ENCODE results near the gene ZMYND12. TPM values are rescaled to one million over a fixed set of nuclear protein-coding genes. Genes with fewer than 3 reads are reported as not detected.

Gene ZMYND12
- total RNA-seq = 0.34 and 2.7 TPM in 2 replicates

GRCh38 chr1:42456010-42456753 lies at the start of gene ZMYND12, which contains the start of gene PPCS:
TSS of gene ZMYND12 (minus strand) at chr1:42456022. CDS start at chr1:42455997, 25 bp downstream.
TSS of gene PPCS (plus strand) at chr1:42456543. CDS start at chr1:42456566, 23 bp downstream.

GRCh38 chr1:42462828-42463763 lies 7.3 kb upstream of the ZMYND12 start, which contains the start of gene CCDC30:
TSS of gene CCDC30 (plus strand) at chr1:42463286. CDS start at chr1:42480552, 17,266 bp downstream.

GRCh38 chr1:42380586-42381279 lies 75.1 kb downstream of the ZMYND12 start, which contains the start of gene RIMKLA:
TSS of gene RIMKLA (plus strand) at chr1:42380792. CDS start at chr1:42380935, 143 bp downstream.

Other genes with a start within 250 kb of the ZMYND12 start
- gene FOXJ3, start 120.8 kb downstream of the ZMYND12 start, total RNA-seq = 14.3 and 14.4 TPM in 2 replicates
- under 0.01 TPM in 1 of 2 replicates, not detected in the other for gene RIMKLA, start 75.2 kb downstream of the ZMYND12 start, total RNA-seq
- gene PPCS, start 521 bp upstream of the ZMYND12 start, total RNA-seq = 54.0 and 60.1 TPM in 2 replicates
- gene CCDC30, start 7.3 kb upstream of the ZMYND12 start, total RNA-seq = under 0.01 and 0.34 TPM in 2 replicates
- 79.2 and 86.1 TPM in 2 replicates for gene PPIH, start 202.4 kb upstream of the ZMYND12 start, total RNA-seq
- 795 and 951 TPM in 2 replicates for gene YBX1, start 226.4 kb upstream of the ZMYND12 start, total RNA-seq

All from bronchus fibroblast of lung (primary cell).